HG02884 (cell line): ENCODE measurements around the gene KCND3.

Source experiments
- ATAC-seq: cut with Tn5 transposase; IDR thresholded peaks from one replicate; pipeline ENCODE4 v1.9.1; 2021; ENCODE audit warnings: mild to moderate bottlenecking, moderate library complexity; ENCODE audit not compliant: unreplicated experiment

The KCND3 gene

GRCh38 chr1:111988743-111989453, 570 bp downstream of the KCND3 start:
- ATAC-seq = no peak

- ATAC-seq = no peak
Observed at GRCh38 chr1:111988377-111988742, 1.1 kb downstream of the KCND3 start.

- no peak for ATAC-seq
Observed at GRCh38 chr1:111987502-111987901, 2.0 kb downstream of the KCND3 start.

GRCh38 chr1:111983500-111983899, 6.0 kb downstream of the KCND3 start:
- no peak for ATAC-seq

GRCh38 chr1:111982428-111982827, 7.0 kb downstream of the KCND3 start:
- no peak for ATAC-seq

- no peak for ATAC-seq
Observed at GRCh38 chr1:111981871-111982270, 7.6 kb downstream of the KCND3 start.

- no peak for ATAC-seq
Observed at GRCh38 chr1:111981090-111981489, 8.4 kb downstream of the KCND3 start.

- no peak for ATAC-seq
Observed at GRCh38 chr1:111980686-111981085, 8.8 kb downstream of the KCND3 start.

- no peak for ATAC-seq
Observed at GRCh38 chr1:111978695-111979094, 10.8 kb downstream of the KCND3 start.

GRCh38 chr1:111977378-111977777, 12.1 kb downstream of the KCND3 start:
- no peak for ATAC-seq

GRCh38 chr1:111976842-111977241, 12.6 kb downstream of the KCND3 start:
- ATAC-seq = no peak

GRCh38 chr1:111976332-111976731, 13.1 kb downstream of the KCND3 start:
- no peak for ATAC-seq

GRCh38 chr1:111973150-111973790, 16.2 kb downstream of the KCND3 start:
- no peak for ATAC-seq

- no peak for ATAC-seq
Observed at GRCh38 chr1:111971396-111971795, 18.1 kb downstream of the KCND3 start.

- ATAC-seq = no peak
Observed at GRCh38 chr1:111968511-111968910, 21.0 kb downstream of the KCND3 start.

- ATAC-seq = no peak
Observed at GRCh38 chr1:111967886-111968285, 21.6 kb downstream of the KCND3 start.

- ATAC-seq = no peak
Observed at GRCh38 chr1:111967067-111967690, 22.3 kb downstream of the KCND3 start.

GRCh38 chr1:111965781-111966443, 23.6 kb downstream of the KCND3 start:
- ATAC-seq = no peak

- ATAC-seq = no peak
Observed at GRCh38 chr1:111963985-111964738, 25.3 kb downstream of the KCND3 start.

GRCh38 chr1:111961773-111962565, 27.5 kb downstream of the KCND3 start:
- ATAC-seq = no peak
